HG02588 (cell line): ENCODE measurements around the gene CREB5.

Experiments
- ATAC-seq: cut with Tn5 transposase; IDR thresholded peaks from one replicate; pipeline ENCODE4 v1.9.1; 2021; ENCODE audit warnings: mild to moderate bottlenecking, moderate library complexity; ENCODE audit not compliant: unreplicated experiment

CREB5 gene

DNA sequence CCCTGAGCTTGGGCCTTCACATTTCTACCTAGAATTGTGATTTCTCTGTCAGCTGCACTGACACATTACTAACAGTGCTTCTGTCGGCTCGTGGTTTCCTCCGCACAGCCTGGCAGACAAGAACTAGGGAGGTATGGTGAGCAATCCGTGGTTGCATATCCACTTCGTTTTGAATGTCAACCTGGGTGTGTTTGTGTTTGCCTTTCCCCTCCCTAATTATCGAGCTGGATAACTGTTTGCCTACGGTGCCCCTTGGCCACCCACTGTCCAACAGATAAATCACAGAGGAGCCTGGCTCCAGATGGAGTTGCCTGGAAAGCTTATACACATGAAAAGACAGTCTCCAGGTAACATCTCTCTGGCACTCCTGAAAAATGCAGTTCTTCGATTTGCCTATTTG, 317.0 kb downstream of the CREB5 start:
- no peak for ATAC-seq

DNA sequence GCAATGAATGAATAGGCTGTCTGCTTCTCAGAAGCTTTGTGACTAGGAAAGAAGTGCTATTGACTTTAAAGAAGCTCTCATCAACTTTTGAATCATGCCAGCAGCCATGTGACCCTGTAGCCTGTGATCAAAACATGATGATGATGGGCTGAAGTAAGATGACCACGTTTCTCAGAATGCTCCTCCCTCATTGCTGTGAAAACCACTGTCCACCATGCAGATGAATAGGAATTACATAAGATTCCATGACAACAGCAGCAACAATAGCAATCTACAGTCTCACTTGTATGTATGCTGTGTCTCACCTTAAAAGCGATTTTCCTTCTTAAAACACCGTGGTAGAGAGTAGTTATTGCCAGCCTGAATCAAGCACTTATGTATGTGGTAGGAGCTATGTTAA, 317.4 kb downstream of the CREB5 start:
- no peak for ATAC-seq

DNA sequence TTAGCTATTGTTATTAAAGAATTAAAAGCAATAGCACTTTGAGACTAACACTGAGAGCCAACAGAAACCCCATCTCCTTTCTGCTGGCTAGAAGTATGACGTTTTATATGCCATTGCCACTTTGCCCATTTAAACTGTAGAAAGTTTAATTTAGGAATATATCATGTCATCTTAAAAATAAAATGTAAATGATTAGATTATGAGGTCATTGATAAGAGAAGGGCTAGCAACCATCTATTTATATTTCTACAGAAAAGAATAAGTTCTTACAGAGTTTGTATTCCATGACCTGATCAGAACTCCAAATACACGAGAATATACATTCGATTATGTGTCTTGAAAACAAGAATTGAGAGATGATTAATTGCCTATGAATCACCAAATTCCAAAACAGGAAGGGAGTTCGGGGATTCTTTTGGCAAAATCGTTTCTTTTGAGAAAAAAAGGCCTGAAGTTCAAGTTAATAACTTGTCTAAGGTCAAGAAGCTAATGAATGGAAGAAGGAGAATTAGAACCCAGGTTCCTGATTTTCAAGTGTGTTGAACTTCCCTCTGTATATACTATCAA, 318.9 kb downstream of the CREB5 start:
- no peak for ATAC-seq

DNA sequence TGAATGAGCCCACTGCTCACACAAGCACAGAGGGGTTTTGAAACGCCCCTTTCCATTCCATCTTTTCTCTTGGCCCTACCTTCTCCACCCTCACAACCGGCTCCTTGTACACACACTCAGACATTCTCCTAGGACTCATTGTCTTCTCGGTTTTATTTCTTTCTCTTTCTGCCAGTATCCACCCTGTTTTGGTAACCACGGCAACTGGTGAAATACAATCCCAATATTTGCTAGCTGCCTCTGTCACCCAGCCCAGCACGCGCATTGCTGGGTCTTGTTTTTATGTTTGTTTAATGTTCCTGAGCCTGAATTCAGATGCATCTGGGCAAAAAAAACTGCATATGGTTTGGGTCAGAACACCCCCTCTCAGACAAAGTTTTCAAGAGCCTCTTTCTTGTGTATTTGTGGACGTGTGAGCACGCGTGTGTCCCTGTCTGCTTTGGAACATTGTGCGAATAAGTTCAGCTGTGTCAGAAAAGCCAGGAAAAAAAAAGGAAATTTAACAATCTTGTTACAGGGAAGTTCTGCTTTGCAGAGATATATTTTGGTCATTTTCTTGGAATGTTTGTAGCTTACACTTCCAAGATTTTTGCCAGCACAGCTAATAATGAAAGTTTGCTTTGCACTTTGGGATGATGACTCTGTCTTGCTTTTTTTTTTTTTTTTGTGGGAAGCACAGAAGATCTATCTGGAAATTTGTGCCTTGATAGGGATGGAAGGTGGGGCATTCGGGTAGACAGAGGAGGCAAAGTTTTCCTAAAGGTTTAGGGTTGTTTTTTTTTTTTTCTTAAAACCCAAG, 320.0 kb downstream of the CREB5 start:
- no peak for ATAC-seq

DNA sequence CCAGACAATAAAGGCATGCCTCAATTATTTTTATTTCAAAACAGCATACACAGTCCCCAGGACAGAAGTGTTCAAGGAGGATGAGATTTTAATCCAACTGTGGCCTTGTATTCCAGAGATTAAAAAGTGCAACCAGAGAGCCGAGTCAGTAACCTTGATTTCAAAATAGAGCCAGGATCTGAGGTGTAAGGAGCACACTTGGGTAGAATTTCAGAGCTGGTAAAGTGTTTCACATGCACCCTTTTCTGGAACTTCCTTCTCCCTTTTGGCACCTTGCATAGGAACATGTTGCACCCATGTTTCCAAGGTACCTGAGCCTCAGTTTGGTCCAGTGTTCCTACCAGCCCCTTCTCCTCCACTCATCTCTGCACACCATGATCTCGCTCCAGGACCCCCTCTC, 320.7 kb downstream of the CREB5 start:
- no peak for ATAC-seq

DNA sequence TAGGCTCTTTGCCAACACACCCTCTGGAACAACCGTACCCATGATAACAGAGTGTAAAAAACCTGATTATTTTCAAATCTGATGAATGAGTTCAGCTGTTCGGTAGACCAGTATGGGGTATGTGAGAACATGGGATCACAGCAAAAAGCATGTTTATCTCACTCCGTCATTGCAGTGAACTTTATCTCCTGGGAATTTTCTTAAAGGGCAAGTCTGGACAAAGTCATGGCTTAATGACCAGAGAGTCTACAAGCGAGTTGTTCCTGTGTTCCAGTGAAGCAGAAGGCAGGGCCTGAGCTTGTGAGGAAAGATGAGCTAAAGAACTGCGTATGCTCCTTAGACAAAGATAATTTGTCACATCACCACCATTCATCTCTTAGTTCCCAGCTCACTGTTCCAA, 326.1 kb downstream of the CREB5 start:
- ATAC-seq: no peak

DNA sequence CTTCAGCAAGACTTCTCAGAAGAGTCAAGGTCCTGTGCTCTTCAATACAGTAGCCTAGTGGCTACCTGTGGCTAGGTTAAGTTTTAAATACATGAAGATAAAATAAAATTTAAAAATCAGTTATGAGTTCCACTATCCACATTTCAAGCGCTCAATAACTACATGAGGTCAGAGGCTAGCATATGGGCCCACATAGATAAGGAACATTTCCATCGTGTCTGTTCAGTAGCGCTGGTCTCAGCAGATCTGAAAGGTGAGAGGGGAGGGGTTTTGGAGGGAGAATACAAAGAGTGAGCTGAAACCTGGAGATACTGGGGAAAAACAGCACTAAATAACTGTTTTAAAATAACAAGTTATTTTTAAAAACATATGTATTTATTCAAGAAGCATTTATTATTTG, 326.8 kb downstream of the CREB5 start:
- ATAC-seq: no peak

DNA sequence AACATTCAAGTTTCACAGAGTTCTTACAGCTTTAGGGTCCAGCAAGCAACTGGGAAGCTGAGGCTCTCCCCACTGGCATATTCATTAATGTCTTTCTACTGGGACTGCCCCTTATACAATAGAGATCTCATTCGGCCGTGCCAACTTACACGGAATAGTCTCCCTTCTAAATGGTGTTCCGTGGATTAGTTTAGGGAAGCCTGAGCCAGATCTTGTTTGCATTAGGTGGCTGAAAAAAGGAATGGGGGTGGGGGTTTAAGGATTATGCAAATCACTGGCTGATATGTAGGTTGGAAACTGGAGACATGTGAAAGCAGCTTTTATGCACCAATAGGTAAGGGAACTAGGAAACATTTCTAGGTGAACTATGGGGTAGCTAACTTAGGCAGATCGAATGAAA, 327.5 kb downstream of the CREB5 start:
- no peak for ATAC-seq

DNA sequence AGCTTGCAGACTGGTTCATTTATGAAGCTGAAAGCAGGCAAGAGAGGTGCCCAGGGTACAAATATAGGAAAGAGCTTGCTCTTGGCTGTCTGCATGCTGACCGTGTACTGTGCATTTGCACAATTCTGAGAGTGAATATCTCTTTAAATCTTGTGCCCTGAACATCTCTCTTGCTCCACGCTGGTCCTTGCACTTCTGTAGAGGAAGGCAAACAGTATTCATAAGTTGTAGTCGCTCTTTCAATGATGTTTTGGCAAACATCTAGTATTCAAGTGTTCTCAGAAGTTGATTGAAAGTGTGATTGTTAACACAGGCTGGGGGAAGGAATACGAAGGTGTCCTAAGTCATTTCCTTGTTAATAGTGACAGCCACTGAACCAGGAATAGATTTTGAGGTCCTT, 332.6 kb downstream of the CREB5 start:
- no peak for ATAC-seq

DNA sequence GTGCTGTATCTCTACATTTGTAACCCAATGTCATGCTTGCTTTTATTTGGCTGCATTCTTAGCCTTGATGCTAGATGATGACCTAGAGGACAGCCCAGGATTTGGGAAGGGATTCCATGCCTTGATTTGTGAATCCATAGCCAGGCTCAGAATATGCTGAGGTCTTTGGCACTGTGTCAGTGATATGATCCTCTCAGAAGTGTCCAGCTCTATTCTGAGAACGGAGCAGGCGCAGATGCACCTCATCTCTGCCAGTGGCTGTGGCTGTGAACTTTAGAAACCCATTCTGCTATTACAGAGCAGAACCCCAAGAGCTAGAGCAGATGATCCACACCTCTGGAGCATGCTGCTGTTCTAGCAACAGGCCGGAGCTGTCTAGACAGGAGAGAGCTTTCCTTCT, 333.0 kb downstream of the CREB5 start:
- no peak for ATAC-seq

DNA sequence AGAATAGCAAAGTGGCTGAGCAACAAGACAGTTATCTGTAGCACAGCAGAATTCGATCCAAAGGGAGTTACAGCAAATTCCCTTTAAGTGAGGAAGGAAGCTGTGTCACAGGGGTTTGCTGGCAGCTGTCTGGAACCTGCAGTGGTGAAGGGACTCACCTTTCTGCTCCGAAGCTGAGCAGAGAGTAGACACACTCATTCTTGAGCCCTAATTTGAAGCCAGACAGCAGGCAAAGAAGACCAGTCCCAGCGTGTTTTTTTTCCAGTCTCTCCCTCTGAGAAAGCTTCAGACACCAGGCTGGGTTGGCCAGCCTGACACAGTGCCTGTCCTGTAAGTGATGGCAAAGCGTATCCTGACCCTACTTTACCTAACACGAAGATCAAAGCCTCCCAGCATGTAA, 335.1 kb downstream of the CREB5 start:
- no peak for ATAC-seq

DNA sequence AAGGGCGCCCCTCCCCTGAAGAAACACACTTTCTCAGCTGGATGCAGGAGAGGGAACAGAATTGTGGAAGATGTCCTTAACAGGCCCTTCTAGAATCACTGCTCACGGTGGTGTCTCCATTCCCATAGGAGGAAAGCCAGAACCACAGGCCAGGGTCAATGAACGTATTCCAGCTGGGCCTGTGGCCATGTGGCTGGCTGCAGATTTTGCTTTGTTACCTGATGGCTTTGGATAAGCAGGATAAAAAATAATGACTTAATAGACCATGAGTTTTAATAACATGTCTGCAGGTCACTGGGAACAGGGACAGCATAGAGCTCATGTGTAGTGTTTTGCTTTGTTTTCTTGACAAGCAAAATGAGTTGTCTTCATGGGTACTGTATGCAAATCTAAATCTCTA, 335.5 kb downstream of the CREB5 start:
- ATAC-seq: no peak

DNA sequence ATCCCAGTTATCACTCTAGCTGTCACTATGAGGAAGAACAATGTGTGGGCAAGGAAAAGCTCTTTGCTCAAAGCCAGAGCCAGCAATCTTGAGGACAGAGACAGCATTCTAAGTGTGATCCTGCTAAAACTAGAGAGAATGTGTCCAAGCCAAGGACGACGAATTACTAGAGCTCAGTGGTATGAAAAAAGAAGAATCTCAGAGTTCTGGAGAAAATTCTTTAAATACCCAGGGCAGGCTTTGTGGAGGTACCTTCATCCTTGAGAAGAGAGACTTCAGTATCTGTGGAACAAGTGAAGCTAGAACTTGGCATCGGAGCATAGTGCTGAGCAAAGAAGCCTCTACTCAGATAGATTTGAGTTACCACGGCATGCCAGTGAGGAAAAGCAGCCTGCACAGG, 336.0 kb downstream of the CREB5 start:
- ATAC-seq: no peak

DNA sequence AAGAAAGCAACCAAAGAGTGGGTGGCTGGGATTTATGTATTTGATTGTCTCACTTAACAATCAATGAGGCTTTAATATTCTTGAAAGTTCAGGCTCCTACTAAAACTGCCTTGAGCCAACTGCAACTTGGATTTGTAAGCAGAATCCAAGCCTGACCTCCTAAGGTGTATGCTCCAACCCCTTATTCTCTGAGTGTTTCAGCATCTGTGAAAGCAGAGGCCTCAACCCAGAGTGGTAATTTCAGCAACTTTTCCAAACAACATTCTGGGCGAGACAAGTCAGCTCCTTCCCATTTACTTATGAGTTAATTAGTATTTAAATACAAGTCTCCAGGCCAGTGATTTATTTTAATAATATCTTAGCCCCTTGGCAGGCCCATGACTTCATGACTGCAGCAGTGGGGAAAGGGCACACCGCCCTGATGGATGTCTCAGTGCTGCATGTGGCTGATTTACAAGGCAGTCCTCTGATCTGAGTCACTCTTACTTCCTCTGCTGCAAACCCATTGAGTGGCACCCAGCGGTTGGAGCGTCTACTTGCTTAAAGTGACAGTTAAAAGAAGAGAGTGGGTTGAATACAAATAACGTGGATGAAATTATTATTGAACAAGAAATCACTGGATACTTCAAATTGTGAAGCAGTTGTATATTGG, 336.7 kb downstream of the CREB5 start:
- ATAC-seq: no peak

DNA sequence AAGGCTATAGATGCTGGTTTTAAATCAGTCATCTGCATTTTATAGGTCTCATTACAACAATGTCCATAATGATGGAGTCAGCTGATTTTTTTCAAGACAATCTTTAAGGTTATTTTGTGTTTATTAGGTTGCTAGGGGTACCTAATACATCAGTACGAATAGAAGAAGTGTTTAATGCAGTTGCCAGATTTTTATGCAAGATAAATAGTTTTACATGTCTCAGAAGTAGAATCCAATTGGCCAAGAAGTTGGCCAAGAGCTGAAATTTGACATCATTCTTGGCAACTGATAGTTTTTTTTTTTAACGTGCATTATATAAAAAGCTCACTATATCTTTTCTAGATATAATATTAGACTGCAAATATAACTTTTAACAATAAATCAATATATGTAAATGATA, 337.3 kb downstream of the CREB5 start:
- no peak for ATAC-seq

DNA sequence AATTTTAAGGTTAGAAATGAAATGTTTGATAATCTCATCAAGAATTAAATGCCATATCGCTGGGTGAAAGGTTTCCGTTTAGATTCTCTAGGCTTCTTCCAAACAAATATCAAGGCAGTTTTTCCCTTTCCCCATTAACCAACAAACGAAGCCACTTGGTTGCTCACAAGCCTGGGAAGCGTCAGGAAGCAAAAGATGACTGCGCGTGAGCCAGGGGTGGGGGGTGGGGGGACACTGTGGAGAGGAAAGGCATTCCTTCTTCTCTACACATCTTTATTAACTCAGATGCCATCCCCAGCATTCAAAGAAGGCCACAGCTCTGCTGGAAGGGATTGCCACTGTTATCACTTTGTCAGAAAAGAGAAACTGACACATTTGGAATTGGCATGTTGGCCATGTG, 338.7 kb downstream of the CREB5 start:
- no peak for ATAC-seq

DNA sequence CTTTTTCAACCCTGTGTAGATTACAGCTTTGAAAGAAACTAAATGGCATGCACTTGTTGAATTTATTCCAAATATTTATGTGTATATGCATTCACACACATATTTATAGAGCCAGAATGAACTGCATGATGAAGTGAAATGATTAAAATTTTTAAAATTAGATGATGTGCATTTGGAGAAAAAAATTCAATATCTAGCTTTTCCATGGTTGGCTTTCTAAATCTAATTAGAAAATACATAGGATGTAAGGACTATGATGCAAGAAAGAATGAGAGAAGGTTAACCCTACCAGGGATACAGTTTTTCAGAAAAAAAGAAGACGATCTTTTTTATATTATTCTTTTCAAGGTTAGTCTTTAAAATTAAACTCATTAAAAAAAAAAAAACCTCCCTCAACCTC, 341.3 kb downstream of the CREB5 start:
- ATAC-seq: no peak

DNA sequence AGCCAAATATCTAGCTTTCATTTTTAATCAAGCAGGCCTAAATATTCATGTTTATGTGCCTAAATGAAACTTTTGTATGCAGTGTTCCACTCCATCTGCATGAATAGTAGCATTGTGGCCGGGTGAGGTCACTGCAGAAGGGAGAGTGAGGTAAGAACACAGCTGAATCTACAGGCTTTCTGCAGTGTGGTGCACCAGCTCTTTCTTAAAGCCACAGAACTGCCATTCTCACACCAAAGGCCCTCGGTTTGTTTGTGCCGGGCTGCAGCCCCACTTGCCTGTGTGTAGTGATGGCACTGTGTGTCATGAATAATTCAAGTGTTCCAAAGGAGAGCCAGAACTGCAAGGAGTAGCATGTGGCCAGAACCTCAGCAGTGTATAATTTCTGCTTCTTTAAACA, 341.7 kb downstream of the CREB5 start:
- ATAC-seq: no peak

DNA sequence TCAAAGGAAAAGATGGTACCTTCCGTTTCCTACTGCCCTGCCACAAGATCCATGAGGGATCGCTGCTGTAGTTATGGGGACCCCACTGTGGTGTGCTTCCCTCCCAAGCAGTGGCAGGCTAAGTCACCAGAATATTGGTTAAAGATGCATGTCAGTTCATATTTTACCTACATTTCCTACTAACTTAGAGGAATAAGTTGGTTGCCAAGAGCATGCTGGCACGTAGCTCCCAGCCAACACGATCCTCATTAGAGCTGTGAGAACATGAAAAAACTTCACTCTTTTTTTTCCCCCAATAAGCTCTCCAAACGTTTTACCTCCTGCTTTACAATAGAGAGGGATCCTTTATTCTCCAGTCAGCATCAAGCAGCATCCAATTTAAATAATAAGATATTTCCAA, 342.1 kb downstream of the CREB5 start:
- no peak for ATAC-seq

DNA sequence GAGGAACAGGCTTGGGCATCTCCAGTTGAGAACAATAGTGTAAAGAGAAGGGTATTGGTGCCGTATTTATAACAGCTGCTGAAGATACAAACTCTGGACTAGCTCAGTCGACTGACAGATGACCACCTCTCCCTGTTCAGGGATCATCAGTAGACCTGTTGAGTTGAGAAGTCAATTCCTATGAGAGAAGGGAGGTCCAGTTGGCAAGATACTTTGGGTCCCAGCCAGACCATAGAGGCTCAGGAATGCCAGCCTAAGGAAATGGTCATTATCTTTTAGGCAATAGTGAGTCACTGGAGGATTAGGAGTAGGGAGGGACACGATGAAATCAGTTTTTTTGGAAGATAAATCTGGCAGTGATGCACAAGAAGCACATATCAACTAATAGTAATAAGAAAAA, 342.9 kb downstream of the CREB5 start:
- ATAC-seq: no peak

DNA sequence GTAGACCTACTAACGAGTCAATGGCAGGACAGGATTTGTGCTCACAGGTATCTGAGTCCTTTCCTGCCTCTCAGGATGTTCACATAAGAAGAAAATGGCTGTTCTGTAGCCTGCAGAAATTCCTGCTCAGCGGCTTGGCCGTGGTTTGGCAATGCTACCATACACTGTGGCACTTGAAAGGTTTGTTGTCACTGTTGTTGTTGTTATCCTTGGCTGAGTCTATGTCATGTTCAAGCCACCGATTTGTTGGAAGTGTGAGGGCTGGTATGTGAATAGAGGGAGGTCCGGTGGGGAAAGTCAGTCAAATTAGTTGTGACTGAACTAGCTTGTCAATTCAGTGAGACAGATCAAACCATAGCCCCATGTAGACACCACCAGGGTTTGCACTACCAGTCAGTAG, 345.9 kb downstream of the CREB5 start:
- ATAC-seq: no peak

DNA sequence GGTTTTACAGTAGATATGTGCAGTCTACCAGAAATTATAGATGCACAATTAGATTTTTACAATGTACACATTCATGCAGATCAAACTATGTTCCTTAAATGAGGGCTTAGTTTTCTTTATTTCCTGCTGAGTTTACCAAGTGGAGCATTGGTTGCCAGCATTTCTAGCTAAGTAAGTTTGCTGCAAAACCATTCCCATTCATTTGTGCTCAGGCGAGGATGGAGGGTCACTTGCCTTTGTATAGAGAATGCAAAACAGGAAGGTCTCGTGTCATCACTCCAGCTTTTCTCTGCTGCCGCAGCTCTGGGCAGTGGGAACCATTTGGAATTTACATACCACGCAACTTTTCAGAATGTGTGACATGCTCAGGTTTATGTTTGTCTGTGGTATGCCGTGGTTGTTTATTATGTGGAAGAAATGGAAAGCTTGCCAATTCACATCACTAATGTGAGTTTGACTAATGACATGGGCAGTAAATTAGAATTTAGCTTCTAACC, 347.2 kb downstream of the CREB5 start:
- ATAC-seq: no peak
